ENCODE data around the gene MBD5.

MBD5 gene

GRCh38 chr2:148487439-148487838 is 466.5 kb downstream of the MBD5 start:
- DNase-seq: no peak

- no peak for DNase-seq
These were observed 470.0 kb downstream of the MBD5 start for GRCh38 chr2:148490840-148491439.

- DNase-seq: no peak
These were observed 473.1 kb downstream of the MBD5 start for GRCh38 chr2:148493822-148494563.

GRCh38 chr2:148495586-148495985 is 474.7 kb downstream of the MBD5 start:
- no peak for DNase-seq

GRCh38 chr2:148501545-148501944 is 480.7 kb downstream of the MBD5 start:
- DNase-seq: no peak

GRCh38 chr2:148503516-148503915 is 482.6 kb downstream of the MBD5 start:
- no peak for DNase-seq

GRCh38 chr2:148507970-148508369 is 487.1 kb downstream of the MBD5 start:
- no peak for DNase-seq

- no peak for DNase-seq
These were observed 488.0 kb downstream of the MBD5 start for GRCh38 chr2:148508878-148509287.

GRCh38 chr2:148509288-148509902 is 488.5 kb downstream of the MBD5 start:
- peak; percentile 51 for DNase-seq

- DNase-seq: no peak
These were observed 491.0 kb downstream of the MBD5 start for GRCh38 chr2:148511883-148512282.

- DNase-seq: no peak
These were observed 491.6 kb downstream of the MBD5 start for GRCh38 chr2:148512501-148512900.

- DNase-seq: no peak
These were observed 492.5 kb downstream of the MBD5 start for GRCh38 chr2:148513427-148513826.

- no peak for DNase-seq
These were observed 494.2 kb downstream of the MBD5 start for GRCh38 chr2:148515120-148515519.

- no peak for DNase-seq
These were observed 495.1 kb downstream of the MBD5 start for GRCh38 chr2:148515976-148516375.

GRCh38 chr2:148517296-148517695 is 496.4 kb downstream of the MBD5 start:
- no peak for DNase-seq

- DNase-seq: no peak
These were observed 496.9 kb downstream of the MBD5 start for GRCh38 chr2:148517822-148518221.

GRCh38 chr2:148519013-148519412 is 498.1 kb downstream of the MBD5 start:
- no peak for DNase-seq

- no peak for DNase-seq
These were observed 500.3 kb downstream of the MBD5 start for GRCh38 chr2:148521181-148521580.

- no peak for DNase-seq
These were observed 502.4 kb downstream of the MBD5 start for GRCh38 chr2:148523315-148523714.

GRCh38 chr2:148524519-148524919 is 503.6 kb downstream of the MBD5 start:
- no peak for DNase-seq

GRCh38 chr2:148525130-148525529 is 504.2 kb downstream of the MBD5 start:
- no peak for DNase-seq

- no peak for DNase-seq
These were observed 505.8 kb downstream of the MBD5 start for GRCh38 chr2:148526509-148527346.

Measured in NCI-H1105 (cell line).